IgD-negative memory B cell (primary cell): Measurements from ENCODE around the gene TMEM33. TPM values are rescaled to one million over a fixed set of nuclear protein-coding genes. Genes with fewer than 3 reads are reported as not detected.

ENCODE experiments used
- H3K27ac Mint-ChIP-seq, 3 donors: one replicate each; pipeline ENCODE4 v1.8.0; 2020 to 2022; ENCODE audit warnings: mild to moderate bottlenecking in 3 of 3, mixed read lengths in 3 of 3, moderate library complexity in 1 of 3
- H3K27me3 Mint-ChIP-seq: one replicate; pipeline ENCODE4 v1.8.0; 2021; ENCODE audit warnings: mixed read lengths
- H3K36me3 Mint-ChIP-seq: one replicate; pipeline ENCODE4 v1.8.0; 2020; ENCODE audit warnings: mild to moderate bottlenecking, mixed read lengths
- H3K4me1 Mint-ChIP-seq, 3 donors: one replicate each; pipeline ENCODE4 v1.8.0; 2020 to 2022; ENCODE audit warnings: mixed read lengths in 3 of 3, mild to moderate bottlenecking in 1 of 3
- H3K4me3 Mint-ChIP-seq, 4 donors: one replicate each; pipeline ENCODE4 v1.8.0; 2020 to 2022; ENCODE audit warnings: mild to moderate bottlenecking in 4 of 4, mixed read lengths in 4 of 4, moderate library complexity in 3 of 4
- H3K9me3 Mint-ChIP-seq, 3 donors: one replicate each; pipeline ENCODE4 v1.8.0; 2020 to 2021; ENCODE audit warnings: mixed read lengths in 3 of 3, mild to moderate bottlenecking in 1 of 3
- polyA plus RNA-seq: library from polyadenylated mRNA; unstranded; fragments of 300-500 nt; fragmentation: Illumina TruSeq; gene quantifications from one replicate; pipeline ENCODE4 v1.2.3, GENCODE V29; 2021

Gene TMEM33
- polyA plus RNA-seq, 1 donor from 2014 or later: 19.9 TPM

DNA sequence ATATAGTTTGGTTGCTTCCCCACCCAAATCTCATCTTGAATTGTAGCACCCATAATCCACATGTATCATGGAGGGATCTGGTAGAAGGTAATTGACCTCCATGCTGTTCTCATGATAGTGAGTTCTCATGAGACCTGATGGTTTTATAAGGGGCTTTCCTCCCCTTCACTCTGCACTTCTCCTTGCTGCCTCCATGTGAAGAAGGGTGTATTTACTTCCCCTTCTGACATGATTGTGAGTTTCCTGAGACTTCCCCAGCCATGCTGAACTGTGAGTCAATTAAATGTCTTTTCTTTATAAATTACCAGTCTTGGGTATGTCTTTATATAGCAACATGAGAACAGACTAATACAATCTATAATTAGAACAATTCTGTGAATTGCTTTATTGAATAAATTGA lies 34.4 kb downstream of the TMEM33 start:
- no peak overlapping the region for H3K27ac Mint-ChIP-seq
- no peaks in the 10 kb centered on the region for H3K27me3 Mint-ChIP-seq
- peaks cover 0 to 2% (median 0%) of the 10 kb centered on the region in 3 donors for H3K4me1 Mint-ChIP-seq
- peaks cover 1 to 19% (median 4%) of the 10 kb centered on the region in 3 donors for H3K9me3 Mint-ChIP-seq
- H3K4me3 Mint-ChIP-seq: no peak overlapping the region
- no peaks in the 10 kb centered on the region for H3K36me3 Mint-ChIP-seq

- Mint-ChIP-seq H3K4me1 (no peaks in the 10 kb centered on the region), H3K27ac (no peak overlapping the region)
These were observed 40.1 kb downstream of the TMEM33 start for GRCh38 chr4:41975341-41975740.

DNA sequence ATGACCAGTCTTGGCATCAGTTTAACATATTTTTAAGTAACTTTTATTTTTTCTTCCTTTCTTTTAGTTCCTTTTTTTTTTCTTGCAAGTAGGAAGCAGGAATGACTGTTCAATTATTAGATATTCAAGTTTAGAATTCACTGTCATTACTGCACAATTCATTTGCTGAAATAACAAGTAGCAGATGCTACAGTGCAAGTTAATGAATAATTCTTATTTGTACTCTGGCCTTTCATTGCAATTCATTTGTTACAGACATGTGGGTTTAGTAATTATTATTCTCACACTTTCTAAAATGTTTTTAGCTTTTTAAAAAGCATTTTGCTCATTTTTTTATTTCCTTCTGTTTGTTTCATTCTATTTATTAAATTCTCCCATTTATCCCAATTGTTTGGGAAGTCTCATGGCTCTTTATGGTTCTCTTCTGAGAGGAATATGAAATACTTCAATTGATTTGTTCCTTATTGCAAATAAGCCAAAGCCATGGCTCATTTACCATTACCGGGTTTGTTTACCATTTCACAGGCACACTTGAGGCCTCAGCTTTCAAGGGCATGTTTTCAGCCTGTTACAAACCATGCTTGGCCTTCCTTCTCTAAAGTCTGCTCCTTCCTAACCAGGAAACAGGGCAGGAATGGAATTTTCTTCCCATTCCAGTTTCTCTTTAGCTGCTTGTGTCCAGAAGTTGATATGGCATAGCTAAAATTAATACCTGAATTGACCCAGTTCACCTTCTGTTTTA lies 41.7 kb downstream of the TMEM33 start:
- Mint-ChIP-seq H3K4me1 (no peaks in the 10 kb centered on the region), H3K36me3 (no peaks in the 10 kb centered on the region), H3K27me3 (no peaks in the 10 kb centered on the region), H3K4me3 (no peak overlapping the region), H3K9me3 (peaks cover 0 to 2% (median 0%) of the 10 kb centered on the region in 3 donors), H3K27ac (no peak overlapping the region)

More at GRCh38 chr4:41975341-41975740, 40.1 kb downstream of the TMEM33 start:
- no peak overlapping the region for H3K4me3 Mint-ChIP-seq
- H3K27me3 Mint-ChIP-seq: no peaks in the 10 kb centered on the region
- H3K9me3 Mint-ChIP-seq: peaks cover 0 to under 1% (median 0%) of the 10 kb centered on the region in 3 donors
- no peaks in the 10 kb centered on the region for H3K36me3 Mint-ChIP-seq

DNA sequence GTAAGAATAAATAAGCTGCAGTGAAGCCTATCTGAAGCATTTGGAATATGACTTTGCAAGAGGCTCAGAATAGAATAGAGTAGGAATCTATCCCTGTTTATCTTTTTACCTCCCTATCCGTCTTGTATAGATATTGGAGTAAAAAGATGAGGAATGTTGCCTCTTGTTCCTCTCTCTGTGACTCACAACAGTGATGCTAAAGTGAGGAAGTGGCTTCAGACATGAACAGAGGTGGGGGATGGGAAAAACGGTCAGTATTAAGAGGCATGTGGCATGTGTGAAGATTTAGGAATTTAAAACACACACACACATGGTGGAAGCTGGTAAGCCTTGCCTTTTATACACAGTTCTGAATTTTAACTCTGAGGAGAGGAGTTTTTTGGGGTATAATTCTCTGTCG lies 42.5 kb downstream of the TMEM33 start:
- Mint-ChIP-seq H3K27me3 (no peaks in the 10 kb centered on the region), H3K27ac (no peak overlapping the region), H3K36me3 (no peaks in the 10 kb centered on the region), H3K4me3 (no peak overlapping the region), H3K4me1 (no peaks in the 10 kb centered on the region), H3K9me3 (peaks cover 0 to 2% (median 0%) of the 10 kb centered on the region in 3 donors)

DNA sequence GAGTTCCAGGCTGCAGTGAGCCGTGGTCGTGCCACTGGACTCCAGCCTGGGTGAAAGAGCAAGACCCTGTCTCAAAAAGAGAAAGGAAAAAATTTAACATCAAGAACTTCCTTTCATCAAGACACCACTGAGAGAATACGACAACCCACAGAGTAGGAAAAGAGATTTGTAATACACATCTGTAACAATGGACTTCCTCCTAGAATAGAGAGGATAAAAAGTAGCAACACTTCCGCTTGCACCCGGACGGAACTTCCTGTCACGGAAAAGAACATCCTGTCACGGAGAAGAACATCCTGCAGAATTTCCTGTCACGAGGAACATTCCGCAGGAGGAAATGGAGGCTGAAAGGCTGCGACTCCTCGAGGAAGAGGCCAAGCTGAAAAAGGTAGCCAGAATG lies 46.2 kb downstream of the TMEM33 start, which contains the start of gene DCAF4L1:
Gene DCAF4L1 (plus strand): TSS at position 301 of the 400 bp plus-strand sequence. CDS start 37 bp downstream, at position 338.
- no peak within 1 kb of the TSS for H3K27ac Mint-ChIP-seq
- H3K27me3 Mint-ChIP-seq: no peaks in the 10 kb centered on the region
- H3K4me3 Mint-ChIP-seq: no peak within 1 kb of the TSS
- peaks cover 0 to 1% (median 0%) of the 10 kb centered on the region in 3 donors for H3K4me1 Mint-ChIP-seq
- no peaks in the 10 kb centered on the region for H3K36me3 Mint-ChIP-seq
- peaks cover 0 to 2% (median 0%) of the 10 kb centered on the region in 3 donors for H3K9me3 Mint-ChIP-seq

- Mint-ChIP-seq H3K27ac (no peak overlapping the region), H3K27me3 (no peaks in the 10 kb centered on the region), H3K9me3 (peaks cover 0 to 2% (median 0%) of the 10 kb centered on the region in 3 donors), H3K4me3 (no peak overlapping the region), H3K4me1 (peaks cover 0 to 1% (median 0%) of the 10 kb centered on the region in 3 donors), H3K36me3 (no peaks in the 10 kb centered on the region)
These were observed 47.5 kb downstream of the TMEM33 start for GRCh38 chr4:41982716-41983115.

DNA sequence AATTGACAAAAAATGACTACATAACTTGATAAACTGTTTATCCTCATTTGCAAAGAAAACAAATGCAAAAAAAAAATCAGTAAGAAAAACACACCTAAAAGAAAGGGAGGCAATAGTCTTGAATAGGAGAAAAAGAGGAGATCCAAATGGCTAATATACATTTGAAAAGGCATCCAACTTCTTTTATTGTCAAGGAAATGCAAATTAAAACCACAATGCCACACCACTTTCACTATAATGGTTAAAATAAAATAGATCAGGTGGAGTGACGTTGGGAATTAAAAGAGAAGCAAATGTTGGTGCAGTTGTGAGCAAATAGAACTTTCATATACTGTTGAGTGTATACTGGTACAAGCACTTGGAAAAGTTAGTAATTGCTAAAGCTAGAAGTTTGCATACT lies 49.9 kb downstream of the TMEM33 start:
- H3K36me3 Mint-ChIP-seq: no peaks in the 10 kb centered on the region
- no peak overlapping the region for H3K4me3 Mint-ChIP-seq
- peaks cover 3 to 10% (median 9%) of the 10 kb centered on the region in 3 donors for H3K4me1 Mint-ChIP-seq
- peak overlapping the region in 2 of 3 donors; percentile 11 to 50 for H3K27ac Mint-ChIP-seq
- H3K27me3 Mint-ChIP-seq: no peaks in the 10 kb centered on the region
- peaks cover 0 to 2% (median 0%) of the 10 kb centered on the region in 3 donors for H3K9me3 Mint-ChIP-seq

DNA sequence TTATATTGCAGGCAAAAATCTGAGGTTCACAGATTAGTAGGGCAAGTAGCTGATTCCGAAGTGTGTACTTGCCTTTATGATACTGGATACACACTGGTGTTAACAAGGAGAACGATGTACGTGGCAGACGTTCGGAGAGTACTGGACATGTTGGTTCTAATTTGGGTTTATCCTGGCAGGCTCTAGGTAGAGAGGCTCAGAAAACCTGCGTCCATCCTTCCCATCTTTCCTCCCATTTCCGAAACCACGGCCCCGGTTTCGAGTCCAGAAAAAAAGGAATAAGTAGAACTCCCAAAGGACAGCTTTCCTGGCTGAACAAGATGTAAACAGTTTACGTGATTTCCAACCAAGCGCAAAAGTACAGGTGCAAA lies 54.8 kb downstream of the TMEM33 start:
- H3K27me3 Mint-ChIP-seq: no peaks in the 10 kb centered on the region
- H3K4me1 Mint-ChIP-seq: peaks cover 3 to 20% (median 17%) of the 10 kb centered on the region in 3 donors
- no peaks in the 10 kb centered on the region for H3K9me3 Mint-ChIP-seq
- H3K27ac Mint-ChIP-seq: peak overlapping the region; percentile 94 to 99 (median 98)
- H3K36me3 Mint-ChIP-seq: no peaks in the 10 kb centered on the region
- H3K4me3 Mint-ChIP-seq: peak overlapping the region; percentile 95 to 98 (median 96)

DNA sequence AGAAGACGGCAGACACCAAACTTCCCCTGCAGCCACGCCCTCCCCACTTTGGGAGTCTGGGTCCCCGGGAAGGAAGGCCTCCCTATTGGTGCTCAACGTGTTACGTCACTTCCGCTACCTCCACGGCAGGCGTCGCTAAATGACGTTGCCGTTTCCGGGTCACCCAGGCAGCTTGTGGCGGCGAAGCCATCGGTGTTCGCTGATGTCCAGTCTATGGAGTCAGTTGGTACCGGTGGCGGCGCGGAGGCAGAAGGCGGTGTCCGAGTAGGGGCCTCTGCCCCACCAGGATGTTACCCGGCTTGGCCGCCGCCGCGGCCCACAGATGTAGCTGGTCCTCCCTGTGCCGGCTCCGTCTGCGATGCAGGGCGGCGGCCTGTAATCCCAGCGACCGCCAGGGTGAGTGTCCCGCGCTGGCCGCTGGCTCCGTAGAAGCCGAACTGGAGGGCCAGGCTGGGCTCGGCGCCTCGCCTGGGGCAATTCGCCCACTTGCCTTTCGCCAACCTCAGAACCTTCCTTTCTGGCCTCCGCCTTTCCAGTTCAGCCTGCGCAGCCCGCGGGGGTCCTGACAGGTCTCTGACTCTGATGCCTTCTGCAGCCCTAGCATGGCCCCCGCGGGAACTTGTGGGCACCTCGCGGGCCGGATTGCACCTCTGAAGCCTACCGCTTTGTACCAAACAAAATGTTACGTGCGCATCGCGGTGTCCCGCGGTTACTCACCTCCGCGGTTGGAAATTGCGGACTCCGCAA lies 55.3 kb downstream of the TMEM33 start, which contains the start of gene SLC30A9:
Gene SLC30A9 (plus strand): TSS at position 166 of the 747 bp plus-strand sequence. CDS start 122 bp downstream, at position 288.
- Mint-ChIP-seq H3K4me1 (peaks cover 3 to 24% (median 20%) of the 10 kb centered on the region in 3 donors), H3K9me3 (no peaks in the 10 kb centered on the region), H3K4me3 (peak within 1 kb of the TSS; percentile 95 to 98 (median 96)), H3K27ac (peak within 1 kb of the TSS; percentile 94 to 99 (median 98)), H3K27me3 (no peaks in the 10 kb centered on the region), H3K36me3 (no peaks in the 10 kb centered on the region)

DNA sequence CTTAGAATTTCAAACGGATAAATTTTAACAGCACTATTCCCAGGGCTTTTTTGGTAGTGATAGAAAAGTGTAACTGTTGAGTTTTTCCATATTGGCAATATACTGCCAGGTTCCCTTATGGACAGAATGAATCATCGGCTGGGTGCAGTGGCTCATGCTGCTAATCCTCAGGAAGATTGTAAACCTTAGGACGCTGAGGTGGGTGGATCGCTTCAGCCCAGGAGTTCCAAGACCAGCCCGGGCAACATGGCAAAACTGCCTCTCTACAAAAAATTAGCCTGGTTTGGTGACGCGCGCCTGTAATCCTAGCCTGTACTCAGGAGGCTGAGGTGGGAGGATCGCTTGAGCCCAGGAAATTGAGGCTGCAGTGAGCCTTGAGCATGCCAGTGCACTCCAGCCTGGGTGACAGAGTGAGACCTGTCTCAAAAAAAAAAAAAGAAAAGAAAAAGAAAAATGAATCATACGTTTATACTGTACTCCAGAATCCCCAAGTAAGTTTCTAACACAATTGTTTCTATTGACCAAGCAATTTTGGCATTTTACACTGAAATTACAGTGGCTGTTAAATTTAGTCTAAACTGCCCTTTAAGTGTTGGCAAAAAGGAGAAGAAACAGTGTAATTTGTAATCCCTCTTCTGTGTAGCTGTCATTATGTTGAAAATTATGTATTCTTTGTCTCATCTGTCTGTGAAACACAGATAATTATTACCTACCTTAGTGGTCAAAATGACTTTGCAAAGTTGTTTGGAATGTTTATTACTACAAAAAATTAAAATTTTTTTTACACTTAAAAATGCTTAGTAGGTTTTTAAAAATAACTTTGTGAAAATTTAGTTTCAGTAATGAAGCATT lies 56.9 kb downstream of the TMEM33 start:
- no peaks in the 10 kb centered on the region for H3K9me3 Mint-ChIP-seq
- H3K27ac Mint-ChIP-seq: peak overlapping the region in 1 of 3 donors; percentile 47
- no peaks in the 10 kb centered on the region for H3K27me3 Mint-ChIP-seq
- peak overlapping the region; percentile 48 to 98 (median 90) for H3K4me3 Mint-ChIP-seq
- H3K4me1 Mint-ChIP-seq: peaks cover 5 to 27% (median 22%) of the 10 kb centered on the region in 3 donors
- no peaks in the 10 kb centered on the region for H3K36me3 Mint-ChIP-seq

DNA sequence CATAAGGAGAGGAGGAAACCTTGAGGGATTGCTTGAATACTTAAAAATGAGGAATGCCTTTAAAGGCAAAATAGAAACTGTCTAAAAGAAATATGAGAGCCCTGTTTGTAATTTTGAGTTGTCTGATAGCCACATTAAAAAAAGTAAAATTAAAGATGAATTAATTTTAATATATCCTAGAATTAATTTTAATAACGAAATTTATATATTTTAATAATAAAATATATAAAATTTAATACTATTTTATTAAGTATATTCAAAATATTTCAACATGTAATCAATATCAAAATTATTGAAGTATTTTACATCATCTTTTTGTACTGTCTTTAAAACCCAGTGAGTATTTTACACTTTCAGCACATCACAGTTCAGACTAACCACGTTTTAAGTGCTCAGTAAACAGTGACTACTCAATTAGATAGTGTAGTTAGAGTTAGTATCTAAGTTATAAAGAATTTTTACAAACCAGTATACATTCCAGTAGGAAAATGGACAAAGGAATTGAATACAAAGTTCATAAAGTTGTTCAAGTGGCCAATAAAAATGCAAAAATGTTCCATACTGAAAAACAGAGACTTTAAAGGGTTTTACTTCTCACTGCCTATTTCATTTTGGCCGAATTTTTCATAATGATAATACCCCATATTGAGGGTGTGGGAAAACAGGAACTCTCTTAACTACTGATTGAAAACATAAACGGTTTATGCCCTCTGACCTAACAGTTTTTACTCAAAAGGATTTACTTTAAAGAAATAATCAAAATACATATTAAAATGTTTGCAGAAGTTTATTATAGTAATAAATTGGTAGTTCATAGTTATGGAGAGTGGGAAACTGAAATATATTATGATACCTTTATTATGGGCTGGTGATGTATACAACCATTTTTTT lies 58.0 kb downstream of the TMEM33 start:
- Mint-ChIP-seq H3K27me3 (no peaks in the 10 kb centered on the region), H3K27ac (no peak overlapping the region), H3K9me3 (no peaks in the 10 kb centered on the region), H3K4me3 (no peak overlapping the region), H3K36me3 (no peaks in the 10 kb centered on the region), H3K4me1 (peaks cover 5 to 34% (median 25%) of the 10 kb centered on the region in 3 donors)

DNA sequence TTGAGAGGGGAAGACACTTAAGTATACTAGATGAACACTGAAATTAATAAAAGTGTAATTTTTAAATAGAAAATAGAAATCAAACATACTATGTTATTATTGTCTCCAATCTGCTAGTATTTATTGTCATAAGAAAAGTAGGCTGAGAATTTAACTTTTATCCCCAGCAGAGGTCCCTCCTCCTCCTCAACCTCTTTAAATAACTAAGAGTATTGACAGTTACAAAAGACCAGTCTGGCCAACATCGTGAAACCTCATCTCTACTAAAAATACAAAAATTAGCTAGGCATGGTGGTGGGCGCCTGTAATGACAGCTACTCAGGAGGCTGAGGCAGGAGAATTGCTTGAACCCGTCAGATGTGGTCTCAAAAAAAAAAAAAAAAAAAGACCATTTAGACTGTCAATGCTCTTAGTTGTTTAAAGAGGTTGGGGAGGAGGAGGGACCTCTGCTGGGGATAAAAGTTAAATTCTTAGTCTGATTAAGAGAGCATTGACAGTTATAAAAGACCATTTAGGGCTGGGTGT lies 59.3 kb downstream of the TMEM33 start:
- Mint-ChIP-seq H3K27ac (no peak overlapping the region), H3K4me1 (peaks cover 5 to 30% (median 21%) of the 10 kb centered on the region in 3 donors), H3K36me3 (no peaks in the 10 kb centered on the region), H3K4me3 (no peak overlapping the region), H3K9me3 (no peaks in the 10 kb centered on the region), H3K27me3 (no peaks in the 10 kb centered on the region)

GRCh38 chr4:41998019-41998418 lies 62.8 kb downstream of the TMEM33 start:
- Mint-ChIP-seq H3K9me3 (peaks cover 0 to 1% (median 0%) of the 10 kb centered on the region in 3 donors), H3K27ac (peak overlapping the region in 1 of 3 donors; percentile 80), H3K27me3 (no peaks in the 10 kb centered on the region), H3K4me1 (peaks cover 9 to 15% (median 12%) of the 10 kb centered on the region in 3 donors), H3K4me3 (no peak overlapping the region), H3K36me3 (peaks cover 3% of the 10 kb centered on the region)
